HG03196 (cell line): ENCODE measurements around the gene ASNSD1.

Experiments used
- ATAC-seq: cut with Tn5 transposase; IDR thresholded peaks from one replicate; pipeline ENCODE4 v1.9.1; 2021; ENCODE audit not compliant: unreplicated experiment

ASNSD1 gene

DNA sequence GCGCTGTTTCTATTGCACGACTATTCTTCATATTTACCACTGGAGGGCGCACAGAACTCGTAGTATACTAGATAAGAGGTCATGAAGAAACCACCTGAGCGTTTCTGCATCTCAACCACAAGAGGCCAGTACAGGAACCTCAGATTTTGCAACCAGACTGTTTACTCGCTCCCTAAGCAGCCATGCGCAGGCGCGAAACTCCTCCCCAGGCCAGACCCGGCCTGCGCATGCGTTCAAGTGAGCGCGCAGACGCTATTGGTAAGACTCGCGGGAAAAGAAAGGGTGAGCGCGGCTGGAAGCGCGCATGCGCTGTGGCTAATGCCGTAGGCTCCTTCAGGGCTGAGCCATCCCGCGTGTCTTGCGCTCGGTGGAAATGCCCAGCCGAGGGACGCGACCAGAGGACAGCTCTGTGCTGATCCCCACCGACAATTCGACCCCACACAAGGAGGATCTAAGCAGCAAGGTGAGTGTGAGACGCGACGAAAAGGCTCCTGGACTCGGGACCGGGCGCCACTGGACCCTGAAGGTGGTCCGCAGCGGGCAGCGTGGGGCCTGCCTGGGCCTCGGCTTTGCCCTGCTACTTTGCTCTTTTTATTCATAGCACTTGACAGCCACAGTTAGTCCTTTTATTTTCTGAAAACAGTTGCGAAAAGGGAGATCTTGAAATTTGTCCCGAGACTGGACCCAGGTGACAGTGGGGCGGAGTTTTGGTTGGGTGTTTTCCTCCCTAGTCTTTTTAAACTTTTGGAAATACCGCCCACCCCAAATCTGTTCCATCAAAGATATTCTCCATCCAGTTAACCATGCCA, at the start of gene ASNSD1:
Gene ASNSD1 (plus strand): TSS at position 312 of the 809 bp plus-strand sequence. CDS start 4,674 bp downstream, outside the sequence.
- ATAC-seq = peak; percentile 98

DNA sequence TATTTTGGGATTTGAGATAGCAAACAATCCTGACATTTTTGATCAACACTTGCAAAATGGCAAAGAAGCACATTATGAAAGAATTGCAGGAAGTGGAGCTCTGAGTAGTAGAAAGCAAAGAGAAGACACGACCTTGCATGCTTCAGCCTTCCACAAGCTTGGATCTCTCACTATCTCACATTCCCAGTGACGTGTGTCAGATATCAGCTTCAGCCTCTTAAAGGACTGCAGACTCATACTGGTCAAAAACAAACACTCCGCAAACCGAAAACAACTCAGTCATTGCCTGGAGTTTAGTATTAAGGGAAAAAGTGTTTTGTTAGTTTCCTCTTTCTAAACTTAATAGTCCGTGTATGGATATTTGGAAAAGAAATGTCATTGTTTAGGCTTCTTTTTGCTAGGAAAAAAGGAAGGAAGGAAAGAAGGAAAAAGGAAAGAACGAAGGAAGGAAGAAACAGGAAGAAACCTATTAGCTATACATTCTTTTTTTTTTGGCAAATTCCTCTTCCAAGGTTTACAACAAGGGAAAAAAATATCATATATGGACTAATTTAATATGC, 48.1 kb upstream of the ASNSD1 start:
- no peak for ATAC-seq

DNA sequence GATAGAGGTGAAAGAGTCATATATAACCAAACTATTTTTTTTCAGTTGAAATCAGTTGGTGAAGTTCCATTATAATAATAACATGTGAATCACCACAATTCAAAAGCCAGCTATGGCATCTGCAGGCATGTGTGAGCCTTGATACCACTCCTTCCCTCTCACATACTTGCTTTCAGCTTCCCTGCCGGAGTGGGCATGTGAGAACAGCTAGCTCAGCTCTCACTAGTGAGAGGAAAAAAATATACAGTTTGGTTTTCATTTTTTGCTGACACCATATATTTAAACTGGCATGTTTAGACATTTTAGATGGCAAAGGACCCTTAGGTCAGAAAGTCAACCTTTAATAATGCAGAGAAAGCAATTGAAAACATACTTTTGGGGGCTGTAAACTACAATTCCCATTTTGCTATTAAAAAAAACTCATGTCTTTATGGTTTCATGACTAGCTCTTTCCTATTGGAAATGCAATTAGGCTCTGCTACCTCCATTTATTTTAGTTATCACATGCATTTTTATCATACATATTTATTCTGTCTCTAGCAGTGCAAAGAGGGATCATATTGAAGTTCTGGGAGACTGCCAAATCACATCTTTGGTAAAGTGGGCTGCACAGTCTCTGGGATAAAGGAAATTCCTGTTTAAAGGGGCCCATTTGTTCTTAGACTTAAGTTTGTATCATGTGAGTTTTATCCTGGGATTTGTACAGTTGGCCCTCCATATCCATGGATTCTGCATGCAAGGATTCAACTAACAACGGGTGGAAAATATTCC, 47.4 kb upstream of the ASNSD1 start:
- no peak for ATAC-seq

DNA sequence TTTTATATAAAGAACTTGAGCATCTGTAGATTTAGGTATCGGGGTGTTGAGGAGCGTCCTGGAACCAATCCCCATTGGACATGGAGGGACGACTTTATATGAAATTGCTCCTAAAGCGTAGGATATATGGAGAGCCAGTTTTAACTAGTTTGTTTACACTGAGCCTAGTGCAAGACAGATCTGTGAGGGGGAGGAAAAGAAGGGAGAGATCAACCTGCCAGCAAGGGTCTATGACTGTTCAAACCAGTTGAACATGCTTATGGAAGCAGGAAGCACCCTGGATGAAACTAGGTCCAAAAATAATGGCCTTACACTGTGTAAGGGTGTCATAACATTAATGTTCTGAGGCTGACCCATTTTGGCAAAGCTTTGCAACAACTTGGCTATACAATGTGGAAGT, 46.7 kb upstream of the ASNSD1 start:
- no peak for ATAC-seq

DNA sequence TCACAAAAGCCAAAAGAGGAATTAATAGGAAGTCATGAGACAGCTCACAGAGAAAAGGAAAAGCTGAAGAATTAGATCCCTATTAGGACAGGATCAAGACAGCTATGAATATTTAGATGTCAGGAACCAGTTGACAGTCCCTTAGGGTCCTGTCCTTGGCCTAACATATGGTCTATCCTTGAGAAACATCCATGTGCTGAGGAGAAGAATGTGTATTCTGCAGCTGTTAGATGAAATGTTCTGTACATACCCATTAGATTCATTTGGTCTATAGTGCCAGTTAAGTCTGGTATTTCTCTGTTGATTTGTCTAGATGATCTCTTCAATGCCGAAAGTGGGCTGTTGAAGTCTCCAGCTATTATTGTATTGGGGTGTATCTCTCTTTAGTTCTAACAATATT, 43.1 kb upstream of the ASNSD1 start:
- ATAC-seq = no peak

DNA sequence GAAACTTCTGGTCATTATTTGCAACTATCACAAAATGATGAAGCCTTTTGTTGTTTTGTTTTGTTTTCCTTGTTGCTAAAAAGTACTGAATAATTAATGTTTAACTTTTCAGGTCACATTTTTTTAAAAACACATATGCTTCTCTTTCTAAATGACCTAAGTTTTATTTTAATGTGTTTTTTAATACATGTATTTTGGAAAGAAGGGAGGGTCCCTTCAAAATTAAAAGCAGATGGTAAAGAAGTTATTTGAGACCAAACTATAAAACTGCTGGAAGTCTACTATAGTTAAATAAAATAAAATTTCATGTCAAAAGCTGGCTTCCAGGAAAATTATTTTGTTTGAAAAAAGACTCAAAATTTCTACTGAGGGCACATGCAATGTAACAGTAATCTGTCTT, 39.5 kb upstream of the ASNSD1 start:
- ATAC-seq = no peak

GRCh38 chr2:189623049-189623448, 38.2 kb upstream of the ASNSD1 start:
- ATAC-seq = no peak

- ATAC-seq = no peak
Observed at GRCh38 chr2:189624648-189625355, 36.5 kb upstream of the ASNSD1 start.

- no peak for ATAC-seq
Observed at GRCh38 chr2:189625636-189626035, 35.6 kb upstream of the ASNSD1 start.

GRCh38 chr2:189627789-189628188, 33.5 kb upstream of the ASNSD1 start:
- no peak for ATAC-seq

- no peak for ATAC-seq
Observed at GRCh38 chr2:189628817-189629530, 32.3 kb upstream of the ASNSD1 start.

DNA sequence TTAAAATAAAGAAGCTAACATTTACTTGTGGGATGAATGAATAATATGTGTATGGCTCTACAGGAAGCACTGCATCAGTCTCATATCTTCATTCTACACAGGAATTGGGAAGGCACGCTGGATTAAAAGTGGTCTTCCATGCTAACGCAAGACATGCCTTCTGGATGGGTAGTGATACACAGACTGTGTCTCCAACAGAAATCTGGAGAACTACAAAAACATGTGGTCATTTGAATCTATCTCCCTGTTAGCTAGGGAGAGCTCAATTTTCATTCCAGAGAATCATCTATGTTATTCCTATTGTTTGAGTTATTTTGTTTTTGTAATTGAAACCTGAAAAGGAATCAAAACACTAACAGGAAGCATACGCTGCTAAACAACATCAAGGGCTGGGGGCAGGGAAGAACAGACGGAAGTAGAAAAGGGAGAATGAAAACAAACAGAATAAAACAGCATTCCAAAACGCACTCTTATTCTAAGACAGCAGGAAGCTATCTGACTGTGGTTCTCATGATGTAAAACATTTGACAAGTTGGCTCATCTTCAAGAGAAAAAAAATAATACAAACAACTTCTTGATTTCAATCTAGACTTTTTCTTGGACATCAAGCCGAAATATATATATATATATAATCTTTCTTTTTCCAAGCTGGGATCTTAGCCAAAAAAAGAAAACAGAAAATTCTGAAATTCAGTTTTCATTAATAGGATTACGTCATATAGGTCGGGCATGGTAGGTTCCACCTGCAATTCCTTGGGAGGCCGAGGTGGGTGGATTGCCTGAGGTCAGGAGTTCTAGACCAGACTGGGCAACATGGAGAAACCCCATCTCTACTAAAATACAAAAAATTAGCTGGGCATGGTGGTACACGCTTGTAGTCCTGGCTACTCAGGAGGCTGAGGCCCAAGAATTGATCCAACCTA, 31.5 kb upstream of the ASNSD1 start:
- no peak for ATAC-seq

- no peak for ATAC-seq
Observed at GRCh38 chr2:189631849-189632248, 29.4 kb upstream of the ASNSD1 start.

DNA sequence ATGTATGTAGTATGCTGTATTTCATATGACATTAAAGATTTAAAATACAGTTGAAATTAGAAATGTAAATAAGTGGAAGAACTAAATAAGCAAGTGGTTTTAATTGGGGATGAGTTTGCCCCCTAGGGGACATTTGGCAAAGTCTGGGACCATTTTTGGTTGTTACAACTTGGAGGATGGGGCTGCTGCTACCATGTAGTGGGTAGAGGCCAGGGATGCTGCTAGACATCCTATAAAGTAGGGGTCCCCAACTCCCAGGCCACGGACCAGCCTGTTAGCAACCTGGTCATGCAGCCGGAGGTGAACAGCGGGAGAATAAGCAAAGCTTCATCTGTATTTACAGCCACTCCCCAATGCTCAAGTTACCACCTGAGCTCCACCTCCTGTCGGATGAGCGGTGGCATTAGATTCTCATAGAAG, 27.9 kb upstream of the ASNSD1 start:
- ATAC-seq = no peak

DNA sequence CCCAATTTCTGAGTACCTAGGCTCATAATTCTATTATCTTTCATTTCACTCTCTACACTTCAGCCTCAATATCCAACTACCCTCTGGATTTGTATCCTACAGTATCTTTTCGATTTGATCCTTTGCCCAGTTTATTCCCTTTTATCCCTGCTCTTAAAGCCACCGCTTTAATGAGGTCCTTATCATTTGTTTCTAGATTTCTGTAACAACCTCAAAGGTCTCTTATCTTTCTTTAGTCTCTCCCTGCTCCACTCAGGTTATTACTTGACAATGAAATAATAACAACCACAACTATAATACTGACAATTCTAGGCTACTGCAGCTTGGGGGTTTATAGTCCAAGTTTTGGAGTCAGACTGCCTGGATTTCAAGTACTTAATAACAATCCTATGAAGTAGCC, 25.9 kb upstream of the ASNSD1 start:
- no peak for ATAC-seq

- ATAC-seq = no peak
Observed at GRCh38 chr2:189638301-189639006, 22.8 kb upstream of the ASNSD1 start.

DNA sequence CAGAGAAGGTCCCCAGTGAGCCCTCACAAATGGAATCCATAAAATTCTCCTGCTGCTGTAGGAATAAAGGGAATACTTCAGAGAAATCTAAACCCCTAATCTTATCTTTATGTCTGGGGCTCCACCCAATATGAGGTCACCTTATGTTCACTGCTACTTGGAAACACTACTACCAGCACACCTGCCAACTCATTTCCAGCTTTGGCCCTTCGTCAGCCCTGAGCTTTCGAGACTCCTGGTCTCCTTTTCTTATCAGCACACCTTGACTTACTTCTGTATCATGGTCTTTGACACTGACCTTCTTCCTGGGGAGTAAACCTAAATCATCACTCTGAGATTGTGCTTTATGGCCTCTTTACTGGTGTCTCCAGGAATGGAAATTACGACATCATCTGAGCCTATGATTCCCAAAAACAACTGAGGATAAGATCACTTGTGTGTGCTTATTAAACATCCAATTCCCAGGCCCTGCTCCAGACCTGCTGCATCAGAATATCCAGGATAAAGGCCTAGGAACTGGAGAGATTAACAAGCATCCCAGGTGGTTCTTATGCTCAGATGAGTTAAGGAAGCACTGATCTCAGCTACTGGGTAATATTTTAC, 22.2 kb upstream of the ASNSD1 start:
- ATAC-seq = no peak

DNA sequence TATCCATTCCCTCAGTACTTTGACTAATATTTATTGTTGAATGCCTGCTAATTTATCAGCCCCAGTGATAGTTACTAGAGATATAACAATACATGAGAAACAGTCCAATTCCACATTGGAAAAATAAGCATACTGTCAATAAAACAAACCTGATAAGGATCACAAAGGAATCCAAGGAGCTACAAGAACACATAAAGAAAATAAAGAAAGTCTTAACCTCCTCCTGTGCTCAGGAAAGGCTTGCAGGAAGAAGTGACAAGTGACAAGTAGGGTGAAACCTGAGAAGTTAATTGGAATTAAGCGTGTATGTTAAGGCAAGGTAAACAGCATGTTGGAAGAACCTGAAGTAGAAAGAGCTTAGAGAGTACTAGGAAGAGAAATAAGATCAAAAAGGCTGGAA, 20.3 kb upstream of the ASNSD1 start:
- no peak for ATAC-seq

- ATAC-seq = no peak
Observed at GRCh38 chr2:189641590-189641989, 19.7 kb upstream of the ASNSD1 start.
